HepG2 (cell line): Measurements from ENCODE around the gene PREX1. TPM values are rescaled to one million over a fixed set of nuclear protein-coding genes. Genes with fewer than 3 reads are reported as not detected.

Experiments used
- ATAC-seq: fragments of 200-7000 bp; cut with Tn5 transposase; 3 replicates; pipeline ENCODE4 v1.9.1; 2020; ENCODE audit warnings: mild to moderate bottlenecking, moderate library complexity
- BruUV-seq: library from RNA; stranded (reverse); fragments of 400-500 nt; replicated peaks from 2 replicates; lab custom pipeline; 2021; lab: Mats Ljungman, UMichigan
- CTCF ChIA-PET: fragments of 300-600 bp; formaldehyde crosslinking; extraction: SDS; loops from one replicate; lab custom pipeline; 2021; ENCODE audit warnings: low total read pairs, inconsistent platforms, low intra/inter-chr PET ratio; lab: Yijun Ruan, JAX
- POLR2A ChIA-PET: fragments of 350-600 bp; sonication (Branson Sonifier 250); formaldehyde crosslinking; loops from one replicate; lab custom pipeline; 2020; ENCODE audit warnings: antibody characterized with exemption, inconsistent platforms; lab: Yijun Ruan, JAX
- DNase-seq: peaks from one replicate; pipeline ENCODE4 v3.0.0-alpha.2; 2015; ENCODE audit warnings: low spot score
- FAIRE-seq: peaks from 3 replicates; lab custom pipeline; 2011; peaks lifted over from hg19 to GRCh38; lab: Jason Lieb, UNC
- H2AFZ ChIP-seq: one replicate; pipeline ENCODE4 v1.6.1; 2011; ENCODE audit warnings: low read length, inconsistent platforms
- H3K27ac ChIP-seq: fragments of 300-600 bp; 3 replicates; pipeline ENCODE4 v1.8.0; 2011; ENCODE audit warnings: mixed run types, mild to moderate bottlenecking, mixed read lengths, low read length, inconsistent platforms; ENCODE audit not compliant: insufficient read depth; ENCODE audit errors: extremely low read length
- H3K27me3 ChIP-seq, 2 experiments: fragments of 200-600 bp in 1 of 2; 2 replicates in 1 of 2; 3 replicates in 1 of 2; pipeline versions ENCODE4 v1.6.0 to v1.8.0; 2011; ENCODE audit warnings: low read length in 2 of 2, mild to moderate bottlenecking in 2 of 2, moderate library complexity in 2 of 2, inconsistent platforms in 1 of 2; ENCODE audit not compliant: insufficient read depth in 2 of 2, control insufficient read depth in 1 of 2
- H3K36me3 ChIP-seq, 2 experiments: fragments of 200-600 bp in 1 of 2; replicated peaks in 1 of 2; 2 replicates in 1 of 2; 3 replicates in 1 of 2; pipeline versions ENCODE4 v1.5.1 to v1.8.0; 2011; ENCODE audit warnings: low read length in 2 of 2, inconsistent platforms in 1 of 2; ENCODE audit not compliant: insufficient read depth in 2 of 2, control insufficient read depth in 1 of 2
- H3K4me1 ChIP-seq: 2 replicates; pipeline ENCODE4 v1.5.1; 2012; ENCODE audit warnings: low read length, inconsistent platforms; ENCODE audit not compliant: insufficient read depth
- H3K4me2 ChIP-seq: 2 replicates; pipeline ENCODE4 v1.6.0; 2011; ENCODE audit warnings: low read depth, low read length, inconsistent platforms
- H3K4me3 ChIP-seq, 3 experiments: fragments of 200-600 bp in 1 of 3; sonication (generic), shearing (Covaris generic) in 1 of 3; replicated peaks in 1 of 3; 2 replicates each; pipeline ENCODE4 v1.5.1; 2011 to 2016; ENCODE audit warnings: low read length in 3 of 3, inconsistent platforms in 2 of 3, low read depth in 2 of 3, mild to moderate bottlenecking in 2 of 3, control low read depth in 1 of 3, mixed read lengths in 1 of 3; ENCODE audit not compliant: insufficient read depth in 1 of 3
- H3K79me2 ChIP-seq: one replicate; pipeline ENCODE4 v1.6.1; 2011; ENCODE audit warnings: low read length, inconsistent platforms; ENCODE audit not compliant: insufficient read depth
- H3K9ac ChIP-seq: 2 replicates; pipeline ENCODE4 v1.6.0; 2011; ENCODE audit warnings: mild to moderate bottlenecking, low read depth, low read length, inconsistent platforms; ENCODE audit not compliant: insufficient read depth
- H3K9me3 ChIP-seq: 2 replicates; pipeline ENCODE4 v1.5.1; 2012; ENCODE audit warnings: mild to moderate bottlenecking, low read length
- H4K20me1 ChIP-seq: 2 replicates; pipeline ENCODE4 v1.6.0; 2011; ENCODE audit warnings: inconsistent platforms, mild to moderate bottlenecking, low read length, moderate library complexity; ENCODE audit not compliant: insufficient read depth
- AHR ChIP-seq: IDR thresholded peaks from 2 replicates; pipeline ENCODE4 v1.6.1; 2018; ENCODE audit warnings: missing genetic modification reagents, missing compliant biosample characterization
- ASH2L ChIP-seq: fragments of 300-600, 200-600 bp; sonication (generic); IDR thresholded peaks from 2 replicates; pipeline ENCODE4 v1.7.0; 2017; ENCODE audit warnings: low read depth, mild to moderate bottlenecking, moderate library complexity, mixed read lengths, low read length; ENCODE audit not compliant: insufficient read length
- ATF7-NPFF ChIP-seq: sonication (generic); formaldehyde crosslinking; IDR thresholded peaks from 2 replicates; pipeline ENCODE4 v1.8.1; 2023; ENCODE audit warnings: mild to moderate bottlenecking, low read depth, missing genetic modification reagents, moderate library complexity
- KDM2A ChIP-seq: sonication (generic); formaldehyde crosslinking; IDR thresholded peaks from 2 replicates; pipeline ENCODE4 v1.4.0; 2020; ENCODE audit warnings: low read depth, missing genetic modification reagents, borderline replicate concordance
- NR2F2 ChIP-seq: IDR thresholded peaks from 2 replicates; pipeline ENCODE4 v1.6.1; 2012; ENCODE audit warnings: low read depth, inconsistent platforms, borderline replicate concordance
- ZBTB20 ChIP-seq: sonication (generic); formaldehyde crosslinking; IDR thresholded peaks from 2 replicates; pipeline ENCODE4 v1.8.1; 2023; ENCODE audit warnings: missing genetic modification reagents, low read depth, mild to moderate bottlenecking, borderline replicate concordance
- ZNF235 ChIP-seq: sonication (generic); formaldehyde crosslinking; IDR thresholded peaks from 2 replicates; pipeline ENCODE4 v1.8.1; 2023; ENCODE audit warnings: mild to moderate bottlenecking, missing genetic modification reagents, borderline replicate concordance
- ZNF33B ChIP-seq: sonication (generic); formaldehyde crosslinking; IDR thresholded peaks from 2 replicates; pipeline ENCODE4 v1.5.1; 2020; ENCODE audit warnings: mild to moderate bottlenecking, missing genetic modification reagents
- ZNF629 ChIP-seq: sonication (generic); formaldehyde crosslinking; conservative IDR thresholded peaks from 2 replicates; pipeline ENCODE4 v1.5.0; 2020; ENCODE audit warnings: missing genetic modification reagents
- ZNF761 ChIP-seq: sonication (generic); formaldehyde crosslinking; conservative IDR thresholded peaks from 2 replicates; pipeline ENCODE4 v1.4.0; 2020; ENCODE audit warnings: mild to moderate bottlenecking, missing genetic modification reagents
- ZNF782 ChIP-seq: sonication (generic); formaldehyde crosslinking; IDR thresholded peaks from 2 replicates; pipeline ENCODE4 v1.4.0; 2020; ENCODE audit warnings: missing genetic modification reagents, mild to moderate bottlenecking, borderline replicate concordance
- WGBS: methylation state at CpG from one replicate; pipeline ENCODE4 v1.1.6; 2017; ENCODE audit warnings: low lambda C conversion rate; 5-methylcytosine and 5-hydroxymethylcytosine counted together
- in situ Hi-C: cut with HindIII; loops from 2 replicates; pipeline ENCODE4 v1.10.0; 2017; ENCODE audit warnings: low pct_unique_long_range_greater_than_20kb; ENCODE audit not compliant: extremely low pct_ligation_motif_present
- intact Hi-C: fragments of 100-400 bp; cut with micrococcal nuclease; formaldehyde crosslinking; loops from one replicate; pipeline ENCODE4 v1.10.0; 2022; ENCODE audit not compliant: unreplicated experiment
- polyA plus RNA-seq, 8 experiments: library from polyadenylated mRNA; depleted of rRNA in 3 of 8; stranded (reverse) in 7 of 8; unstranded in 1 of 8; fragments of >200 nt; fragmentation: Illumina TruSeq in 4 of 8; extraction: Trizol in 4 of 8; gene quantifications; 2 replicates each; pipeline versions ENCODE4 v1.2.1 to v1.2.3, GENCODE V29; 2011 to 2016; ENCODE audit warnings: low read depth in 4 of 8, missing spikeins in 1 of 8, mixed read lengths in 1 of 8; ENCODE audit not compliant: insufficient read depth in 1 of 8
- total RNA-seq, 5 experiments: library from RNA; depleted of rRNA; stranded (reverse); fragments of >200 nt; fragmentation: Illumina TruSeq; extraction: Trizol; gene quantifications; 2 replicates each; pipeline ENCODE4 v1.2.3, GENCODE V29; 2016; ENCODE audit warnings: low read depth in 1 of 5
- TF ChIP-seq, protein P1 (sequence below): IDR thresholded peaks from 2 replicates; pipeline ENCODE4 v1.6.1; 2016; ENCODE audit warnings: low read depth, control low read depth
- TF ChIP-seq, protein P2 (sequence below): sonication (generic); formaldehyde crosslinking; IDR thresholded peaks from 2 replicates; pipeline ENCODE4 v1.8.1; 2023; ENCODE audit warnings: missing genetic modification reagents, mild to moderate bottlenecking, borderline replicate concordance
- TF ChIP-seq, protein P3 (sequence below): sonication (generic); formaldehyde crosslinking; IDR thresholded peaks from 2 replicates; pipeline ENCODE4 v1.4.0; 2020; ENCODE audit warnings: missing genetic modification reagents

The PREX1 gene
- total and polyA plus RNA-seq, 2 of the 13 experiments (the other 11 are each of a cell fraction or from before 2014, with no cell fraction given), result 0.02 to 0.04 TPM

DNA sequence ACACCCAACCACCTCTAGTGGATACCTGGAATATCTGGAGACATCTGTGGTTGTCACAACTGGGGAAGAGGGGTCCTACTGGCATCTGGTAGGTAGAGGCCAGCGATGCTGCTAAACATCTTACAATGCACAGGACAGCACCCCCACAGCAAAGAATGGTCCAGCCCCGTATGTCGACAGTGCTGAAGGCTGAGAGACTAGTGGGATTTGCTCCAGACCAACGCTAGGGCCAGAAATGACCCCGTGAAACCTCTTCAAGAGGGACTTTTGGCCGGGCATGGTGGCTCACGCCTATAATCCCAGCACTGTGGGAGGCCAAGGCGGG is 7.2 kb downstream of the PREX1 start:
- DNase-seq (no peak), ATAC-seq (no peak; the same call in 1 of the 3 replicates), FAIRE-seq (no peak)
- in situ Hi-C loops, result no loop called here
- Histone ChIP-seq H2AFZ (no peak overlapping the region), H3K36me3 (no peaks in the 10 kb centered on the region), H3K9me3 (no peaks in the 10 kb centered on the region), H3K27ac (no peak overlapping the region), H3K79me2 (no peaks in the 10 kb centered on the region), H3K4me2 (no peak overlapping the region), H3K27me3 (peaks cover 8 to 94% of the 10 kb centered on the region in 2 experiments; a peak in 4 of 5 replicates), H3K9ac (no peak overlapping the region), H4K20me1 (no peaks in the 10 kb centered on the region), H3K4me3 (no peak overlapping the region), H3K4me1 (no peaks in the 10 kb centered on the region)
- ChIA-PET POLR2A (no interaction called here), CTCF (no interaction called here)
- intact Hi-C loops, result no loop called here
- TF ChIP-seq NR2F2 (no peak), ZNF235 (CRISPR knock-in tag) (no peak), ZNF33B (CRISPR knock-in tag) (no peak), ZBTB20 (no peak), KDM2A (no peak), AHR (CRISPR knock-in tag) (no peak), ZNF629 (CRISPR knock-in tag) (no peak), ZNF782 (no peak), ASH2L (no peak), ATF7-NPFF (CRISPR knock-in tag) (no peak), ZNF761 (CRISPR knock-in tag) (no peak)
- TF ChIP-seq, protein P1, sequence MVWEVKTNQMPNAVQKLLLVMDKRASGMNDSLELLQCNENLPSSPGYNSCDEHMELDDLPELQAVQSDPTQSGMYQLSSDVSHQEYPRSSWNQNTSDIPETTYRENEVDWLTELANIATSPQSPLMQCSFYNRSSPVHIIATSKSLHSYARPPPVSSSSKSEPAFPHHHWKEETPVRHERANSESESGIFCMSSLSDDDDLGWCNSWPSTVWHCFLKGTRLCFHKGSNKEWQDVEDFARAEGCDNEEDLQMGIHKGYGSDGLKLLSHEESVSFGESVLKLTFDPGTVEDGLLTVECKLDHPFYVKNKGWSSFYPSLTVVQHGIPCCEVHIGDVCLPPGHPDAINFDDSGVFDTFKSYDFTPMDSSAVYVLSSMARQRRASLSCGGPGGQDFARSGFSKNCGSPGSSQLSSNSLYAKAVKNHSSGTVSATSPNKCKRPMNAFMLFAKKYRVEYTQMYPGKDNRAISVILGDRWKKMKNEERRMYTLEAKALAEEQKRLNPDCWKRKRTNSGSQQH (CRISPR knock-in tag), result no peak
- TF ChIP-seq, protein P2, sequence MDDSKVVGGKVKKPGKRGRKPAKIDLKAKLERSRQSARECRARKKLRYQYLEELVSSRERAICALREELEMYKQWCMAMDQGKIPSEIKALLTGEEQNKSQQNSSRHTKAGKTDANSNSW (CRISPR knock-in tag), result no peak
- TF ChIP-seq, protein P3, sequence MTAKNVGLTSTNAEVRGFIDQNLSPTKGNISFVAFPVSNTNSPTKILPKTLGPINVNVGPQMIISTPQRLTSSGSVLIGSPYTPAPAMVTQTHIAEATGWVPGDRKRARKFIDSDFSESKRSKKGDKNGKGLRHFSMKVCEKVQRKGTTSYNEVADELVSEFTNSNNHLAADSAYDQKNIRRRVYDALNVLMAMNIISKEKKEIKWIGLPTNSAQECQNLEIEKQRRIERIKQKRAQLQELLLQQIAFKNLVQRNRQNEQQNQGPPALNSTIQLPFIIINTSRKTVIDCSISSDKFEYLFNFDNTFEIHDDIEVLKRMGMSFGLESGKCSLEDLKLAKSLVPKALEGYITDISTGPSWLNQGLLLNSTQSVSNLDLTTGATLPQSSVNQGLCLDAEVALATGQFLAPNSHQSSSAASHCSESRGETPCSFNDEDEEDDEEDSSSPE, result no peak
- no TSS peak for BruUV-seq
- 9% methylated on average over 8 of the region's 8 CpGs for WGBS
